HG03196 (cell line): ENCODE data around the gene PLCH2.

Experiments used
- ATAC-seq: cut with Tn5 transposase; IDR thresholded peaks from one replicate; pipeline ENCODE4 v1.9.1; 2021; ENCODE audit not compliant: unreplicated experiment

The PLCH2 gene

GRCh38 chr1:2459757-2460156 lies 16.3 kb upstream of the PLCH2 start:
- ATAC-seq = no peak

- no peak for ATAC-seq
Observed at GRCh38 chr1:2460203-2460602, 15.9 kb upstream of the PLCH2 start.

- no peak for ATAC-seq
Observed at GRCh38 chr1:2460996-2461751, 14.9 kb upstream of the PLCH2 start.

- ATAC-seq = no peak
Observed at GRCh38 chr1:2462819-2463218, 13.3 kb upstream of the PLCH2 start.

GRCh38 chr1:2463396-2463795 lies 12.7 kb upstream of the PLCH2 start:
- ATAC-seq = no peak

- ATAC-seq = no peak
Observed at GRCh38 chr1:2465371-2466269, 10.5 kb upstream of the PLCH2 start.

GRCh38 chr1:2466270-2466665 lies 9.8 kb upstream of the PLCH2 start:
- ATAC-seq = no peak

- no peak for ATAC-seq
Observed at GRCh38 chr1:2466958-2467554, 9.0 kb upstream of the PLCH2 start.

GRCh38 chr1:2468041-2468472 lies 8.0 kb upstream of the PLCH2 start:
- no peak for ATAC-seq

GRCh38 chr1:2468540-2468939 lies 7.5 kb upstream of the PLCH2 start:
- ATAC-seq = no peak

GRCh38 chr1:2469103-2469940 lies 6.8 kb upstream of the PLCH2 start:
- ATAC-seq = no peak

GRCh38 chr1:2470290-2471158 lies 5.6 kb upstream of the PLCH2 start:
- ATAC-seq = no peak

GRCh38 chr1:2471159-2471471 lies 5.0 kb upstream of the PLCH2 start:
- ATAC-seq = no peak

- no peak for ATAC-seq
Observed at GRCh38 chr1:2471587-2472001, 4.5 kb upstream of the PLCH2 start.

GRCh38 chr1:2472109-2472508 lies 4.0 kb upstream of the PLCH2 start:
- no peak for ATAC-seq

GRCh38 chr1:2472561-2473177 lies 3.4 kb upstream of the PLCH2 start:
- no peak for ATAC-seq

GRCh38 chr1:2473198-2473597 lies 2.9 kb upstream of the PLCH2 start:
- ATAC-seq = no peak

- no peak for ATAC-seq
Observed at GRCh38 chr1:2474104-2474844, 1.8 kb upstream of the PLCH2 start.

- no peak for ATAC-seq
Observed at GRCh38 chr1:2474933-2475371, 1.1 kb upstream of the PLCH2 start.
